ENCODE results near the gene ZNF354B.
"Not testable (repeated sequence)": the region's sequence is repeated elsewhere in the genome, so short reads cannot be mapped to it uniquely, and the experiment has no call there.

Gene ZNF354B

DNA sequence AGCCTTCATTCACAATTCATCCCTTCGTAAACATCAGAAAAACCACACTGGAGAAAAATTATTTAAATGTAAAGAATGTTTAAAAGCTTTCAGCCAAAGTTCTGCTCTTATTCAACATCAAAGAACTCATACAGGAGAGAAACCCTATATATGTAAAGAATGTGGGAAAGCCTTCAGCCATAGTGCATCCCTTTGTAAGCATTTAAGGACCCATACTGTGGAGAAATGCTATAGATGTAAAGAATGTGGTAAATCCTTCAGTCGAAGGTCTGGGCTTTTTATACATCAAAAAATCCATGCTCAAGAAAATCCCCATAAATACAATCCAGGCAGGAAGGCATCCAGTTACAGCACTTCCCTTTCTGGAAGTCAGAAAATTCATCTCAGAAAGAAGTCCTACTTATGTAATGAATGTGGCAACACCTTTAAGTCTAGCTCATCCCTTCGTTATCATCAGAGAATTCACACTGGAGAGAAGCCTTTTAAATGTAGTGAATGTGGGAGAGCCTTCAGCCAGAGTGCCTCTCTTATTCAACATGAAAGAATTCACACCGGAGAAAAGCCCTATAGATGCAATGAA lies 23.5 kb downstream of the ZNF354B start:
- DNase-seq (ENCODE audit: low spot score), result not testable (repeated sequence)

DNA sequence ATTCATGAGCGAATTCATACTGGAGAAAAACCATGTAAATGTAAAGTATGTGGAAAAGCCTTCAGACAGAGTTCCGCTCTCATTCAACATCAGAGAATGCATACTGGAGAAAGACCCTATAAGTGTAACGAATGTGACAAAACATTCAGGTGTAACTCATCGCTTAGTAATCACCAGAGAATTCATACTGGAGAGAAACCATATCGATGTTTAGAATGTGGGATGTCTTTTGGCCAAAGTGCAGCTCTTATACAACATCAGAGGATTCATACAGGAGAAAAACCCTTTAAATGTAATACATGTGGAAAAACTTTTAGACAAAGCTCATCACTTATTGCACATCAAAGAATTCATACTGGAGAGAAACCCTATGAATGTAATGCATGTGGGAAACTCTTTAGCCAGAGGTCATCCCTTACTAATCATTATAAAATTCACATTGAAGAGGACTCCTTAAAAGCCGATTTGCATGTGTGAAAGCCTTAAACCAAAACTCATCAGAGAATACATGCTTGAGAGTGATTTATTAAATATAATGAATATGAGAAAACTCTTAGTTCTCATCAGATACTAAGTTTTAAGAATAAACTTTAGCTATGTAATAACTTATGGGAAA lies 24.2 kb downstream of the ZNF354B start:
- no peak for DNase-seq (ENCODE audit: low spot score)

DNA sequence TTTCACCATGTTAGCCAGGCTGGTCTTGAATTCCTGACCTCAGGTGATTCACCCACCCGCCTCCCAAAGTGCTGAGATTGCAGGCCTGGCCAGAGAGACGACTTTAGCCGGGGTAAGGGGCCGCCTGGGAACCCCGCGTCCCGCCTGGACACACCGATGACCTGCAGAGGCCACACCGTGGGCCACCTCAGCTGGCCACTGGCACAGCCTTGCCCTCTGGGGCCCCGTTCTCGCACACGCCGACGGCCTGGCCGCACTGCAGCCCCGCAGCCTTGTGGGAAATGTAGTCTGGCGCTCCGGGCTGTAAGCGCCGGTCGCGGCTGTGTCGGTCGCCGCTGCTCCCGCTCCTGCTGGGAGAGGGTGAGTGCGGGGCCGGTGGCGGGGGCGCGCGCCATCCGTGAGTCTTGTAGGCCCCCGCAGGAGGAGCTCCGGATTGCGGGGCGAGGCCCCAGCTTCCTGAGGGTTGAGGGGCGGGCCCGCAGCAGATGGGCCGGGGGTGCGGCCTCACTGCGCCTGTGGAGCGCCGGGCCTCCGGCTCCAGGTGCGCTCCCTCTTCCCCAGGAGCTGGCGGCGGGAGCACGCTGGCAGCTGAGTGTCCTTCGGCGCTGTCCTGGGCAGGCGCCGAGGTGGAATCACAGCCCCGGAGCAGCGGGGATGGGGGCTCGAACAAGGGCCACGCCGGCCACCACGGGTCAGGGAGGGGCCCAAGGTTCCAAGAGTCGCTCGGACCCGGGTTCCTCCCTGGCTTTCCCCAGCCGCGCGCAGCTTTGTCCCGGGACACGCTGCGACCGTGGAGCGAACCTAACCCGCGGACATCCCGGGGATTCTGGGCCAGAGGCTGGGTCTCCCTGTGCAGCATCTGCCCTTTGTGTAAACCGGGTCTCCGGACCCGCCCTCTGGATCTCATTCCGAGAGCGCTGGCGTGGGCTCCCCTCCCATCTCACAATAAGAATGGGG lies 36.1 kb downstream of the ZNF354B start, which contains the start of gene ZFP2:
TSS of gene ZFP2 (plus strand) at position 299 of the 957 bp plus-strand sequence. CDS start 35,401 bp downstream, outside the sequence.
- peak; percentile 82 for DNase-seq (ENCODE audit: low spot score)

DNA sequence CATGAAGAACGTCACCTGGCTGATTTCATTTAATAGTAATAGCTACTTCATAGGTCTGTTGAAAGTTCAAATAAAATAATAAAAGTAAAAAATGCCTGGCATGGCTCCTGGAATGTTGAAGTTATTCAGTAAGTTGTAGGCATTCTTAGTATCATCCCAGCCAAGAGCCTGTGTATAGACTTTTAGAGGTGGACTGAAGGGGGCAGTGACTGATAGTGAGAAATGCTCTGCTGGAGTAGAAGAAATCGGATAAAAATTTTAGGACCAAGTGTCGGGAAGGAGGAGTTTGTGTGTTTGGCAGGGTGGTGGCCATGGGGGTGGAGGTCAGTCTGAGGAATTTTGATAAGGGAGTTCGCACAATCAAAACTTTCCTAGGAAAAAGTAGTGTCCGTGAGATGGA lies 39.5 kb downstream of the ZNF354B start:
- DNase-seq (ENCODE audit: low spot score), result no peak

DNA sequence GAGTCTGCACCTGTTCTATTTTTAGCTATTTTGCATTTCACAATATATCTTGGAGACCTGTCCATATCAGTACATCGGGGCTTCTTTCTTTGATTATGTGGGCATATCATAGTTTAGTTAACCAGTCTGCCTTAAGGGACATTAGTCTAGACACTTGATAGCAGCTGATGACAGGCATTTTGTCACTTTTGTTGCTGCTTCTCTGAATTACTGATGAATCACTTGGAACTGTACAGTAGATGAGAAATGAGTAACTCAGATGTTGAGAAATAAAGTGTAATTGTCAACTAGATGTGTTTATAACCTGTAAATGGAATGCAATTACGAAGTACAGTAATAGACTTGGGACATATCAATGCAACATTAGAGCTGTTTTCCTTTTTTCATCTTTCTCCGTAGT lies 43.1 kb downstream of the ZNF354B start:
- no peak for DNase-seq (ENCODE audit: low spot score)

DNA sequence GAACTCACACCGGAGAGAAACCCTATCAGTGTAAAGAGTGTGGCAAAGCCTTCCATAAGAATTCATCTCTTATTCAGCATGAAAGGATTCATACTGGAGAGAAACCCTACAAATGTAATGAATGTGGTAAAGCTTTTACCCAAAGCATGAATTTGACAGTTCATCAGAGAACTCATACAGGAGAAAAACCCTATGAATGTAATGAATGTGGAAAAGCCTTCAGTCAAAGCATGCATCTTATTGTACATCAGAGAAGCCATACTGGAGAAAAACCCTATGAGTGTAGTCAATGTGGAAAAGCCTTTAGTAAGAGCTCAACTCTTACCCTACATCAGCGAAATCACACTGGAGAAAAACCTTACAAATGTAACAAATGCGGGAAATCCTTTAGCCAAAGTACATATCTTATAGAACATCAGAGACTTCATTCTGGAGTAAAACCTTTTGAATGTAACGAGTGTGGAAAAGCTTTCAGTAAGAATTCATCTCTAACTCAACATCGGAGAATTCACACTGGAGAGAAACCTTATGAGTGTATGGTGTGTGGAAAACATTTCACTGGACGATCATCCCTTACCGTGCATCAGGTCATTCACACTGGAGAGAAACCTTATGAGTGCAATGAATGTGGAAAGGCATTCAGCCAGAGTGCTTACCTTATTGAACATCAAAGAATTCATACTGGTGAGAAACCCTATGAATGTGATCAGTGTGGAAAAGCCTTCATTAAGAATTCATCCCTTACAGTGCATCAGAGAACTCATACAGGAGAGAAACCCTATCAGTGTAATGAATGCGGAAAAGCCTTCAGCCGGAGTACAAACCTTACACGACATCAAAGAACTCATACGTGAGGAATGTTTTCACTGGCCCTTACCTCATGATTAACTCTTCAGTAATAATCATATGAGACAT lies 72.3 kb downstream of the ZNF354B start:
- DNase-seq (ENCODE audit: low spot score), result no peak

Small RNA genes lying within 50 kb of the gene (small RNA-seq; reads per million reads assigned to genes)
- gene AC126915.2 (0 to 0.04 reads per million in 2 experiments), gene AC126915.3 (0 reads per million in 2 experiments)
